Liver (tissue), 3 donors: Measurements from ENCODE around the gene PPP1R36.

Source experiments
- ATF3 ChIP-seq: IDR thresholded peaks from 2 replicates; pipeline ENCODE4 v1.6.1; 2016; ENCODE audit warnings: antibody characterized with exemption
- CTCF ChIP-seq: fragments of 150-350 bp; IDR thresholded peaks from 2 replicates; pipeline ENCODE4 v1.5.1; 2017; ENCODE audit warnings: improper control_type of control experiment, low read depth, low read length; ENCODE audit not compliant: missing input control
- FOXA1 ChIP-seq: IDR thresholded peaks from 2 replicates; pipeline ENCODE4 v1.6.1; 2016; ENCODE audit warnings: antibody characterized with exemption
- GABPA ChIP-seq, 2 donors: IDR thresholded peaks in 1 of 2; conservative IDR thresholded peaks in 1 of 2; 2 replicates each; pipeline ENCODE4 v1.6.1; 2016; ENCODE audit warnings: antibody characterized with exemption in 2 of 2, mild to moderate bottlenecking in 1 of 2, moderate library complexity in 1 of 2
- HNF4G ChIP-seq: IDR thresholded peaks from 2 replicates; pipeline ENCODE4 v1.6.1; 2016; ENCODE audit warnings: antibody characterized with exemption
- JUND ChIP-seq, 2 donors: IDR thresholded peaks; 2 replicates each; pipeline ENCODE4 v1.6.1; 2016; ENCODE audit warnings: antibody characterized with exemption in 2 of 2
- MAX ChIP-seq: IDR thresholded peaks from 2 replicates; pipeline ENCODE4 v1.6.1; 2016; ENCODE audit warnings: antibody characterized with exemption
- RAD21 ChIP-seq, 2 donors: IDR thresholded peaks; 2 replicates each; pipeline ENCODE4 v1.6.1; 2016; ENCODE audit warnings: antibody characterized with exemption in 2 of 2, mild to moderate bottlenecking in 2 of 2
- REST ChIP-seq: IDR thresholded peaks from 2 replicates; pipeline ENCODE4 v1.6.1; 2016; ENCODE audit warnings: antibody characterized with exemption, mild to moderate bottlenecking
- RXRA ChIP-seq, 2 donors: IDR thresholded peaks; 2 replicates each; pipeline ENCODE4 v1.6.1; 2017 to 2018; ENCODE audit warnings: antibody characterized with exemption in 2 of 2, mild to moderate bottlenecking in 1 of 2
- TAF1 ChIP-seq: conservative IDR thresholded peaks from 2 replicates; pipeline ENCODE4 v1.6.1; 2016; ENCODE audit warnings: antibody characterized with exemption, mild to moderate bottlenecking
- YY1 ChIP-seq: IDR thresholded peaks from 2 replicates; pipeline ENCODE4 v1.6.1; 2016; ENCODE audit warnings: antibody characterized with exemption, mild to moderate bottlenecking
- ZBTB33 ChIP-seq: IDR thresholded peaks from 2 replicates; pipeline ENCODE4 v1.6.1; 2016; ENCODE audit warnings: antibody characterized with exemption
- donor health status: healthy.
- donor health status: healthy.

- no peak for TF ChIP-seq RAD21 (IDR thresholded peaks at IDR 0.05)
- no peak for TF ChIP-seq CTCF
- TF ChIP-seq ZBTB33: no peak
- TF ChIP-seq JUND (IDR thresholded peaks at IDR 0.05): no peak
- no peak for TF ChIP-seq GABPA (IDR thresholded peaks at IDR 0.05 in 1 of 2, conservative IDR thresholded peaks at IDR 0.05 in 1 of 2)
- TF ChIP-seq MAX: no peak
- TF ChIP-seq REST: no peak
- no peak for TF ChIP-seq FOXA1
- no peak for TF ChIP-seq ATF3
- no peak for TF ChIP-seq RXRA (IDR thresholded peaks at IDR 0.05)
- TF ChIP-seq HNF4G: no peak
- TF ChIP-seq YY1: no peak
- TF ChIP-seq TAF1: no peak
Measured at GRCh38 chr14:64508215-64508776, 41.5 kb upstream of the PPP1R36 start.
